HepG2 (cell line): ENCODE measurements around the gene NKAIN4. TPM values are rescaled to one million over a fixed set of nuclear protein-coding genes. Genes with fewer than 3 reads are reported as not detected.

Experiments
- CAMTA2 ChIP-seq: sonication (generic); formaldehyde crosslinking; IDR thresholded peaks from 2 replicates; pipeline ENCODE4 v1.4.0; 2020; ENCODE audit warnings: mild to moderate bottlenecking, missing genetic modification reagents, borderline replicate concordance
- DZIP1 ChIP-seq: sonication (generic); formaldehyde crosslinking; IDR thresholded peaks from 2 replicates; pipeline ENCODE4 v1.5.0; 2020; ENCODE audit warnings: mild to moderate bottlenecking, missing genetic modification reagents
- MAF1 ChIP-seq: sonication (generic); formaldehyde crosslinking; IDR thresholded peaks from 2 replicates; pipeline ENCODE4 v1.5.0; 2020; ENCODE audit warnings: missing genetic modification reagents, borderline replicate concordance
- MAFK ChIP-seq, 2 experiments: IDR thresholded peaks in 1 of 2; conservative IDR thresholded peaks in 1 of 2; 2 replicates each; pipeline ENCODE4 v1.6.1; 2011; ENCODE audit warnings: improper control_type of control experiment in 2 of 2, low read length in 2 of 2
- MTERF4 ChIP-seq: sonication (generic); formaldehyde crosslinking; IDR thresholded peaks from 2 replicates; pipeline ENCODE4 v1.8.0; 2023; ENCODE audit warnings: mild to moderate bottlenecking, missing genetic modification reagents
- MYNN ChIP-seq: sonication (generic); formaldehyde crosslinking; IDR thresholded peaks from 2 replicates; pipeline ENCODE4 v1.4.0; 2020; ENCODE audit warnings: mild to moderate bottlenecking, low read depth, missing genetic modification reagents
- RAD51 ChIP-seq: fragments of 450-650 bp; IDR thresholded peaks from 2 replicates; pipeline ENCODE4 v1.6.1; 2016; ENCODE audit warnings: borderline replicate concordance
- WIZ ChIP-seq: sonication (generic); formaldehyde crosslinking; IDR thresholded peaks from 2 replicates; pipeline ENCODE4 v1.5.1; 2020; ENCODE audit warnings: mild to moderate bottlenecking, missing genetic modification reagents
- ZBTB39 ChIP-seq: sonication (generic); formaldehyde crosslinking; IDR thresholded peaks from 2 replicates; pipeline ENCODE4 v1.5.0; 2020; ENCODE audit warnings: missing genetic modification reagents
- ZHX2 ChIP-seq, 2 experiments: sonication (generic) in 1 of 2; formaldehyde crosslinking in 1 of 2; IDR thresholded peaks; 2 replicates each; pipeline versions ENCODE4 v1.6.1 to v1.9.0; 2014 to 2022; ENCODE audit warnings: antibody characterized with exemption in 1 of 2, borderline replicate concordance in 1 of 2, inconsistent platforms in 1 of 2, low read depth in 1 of 2, missing genetic modification reagents in 1 of 2
- ZNF501 ChIP-seq: sonication (generic); formaldehyde crosslinking; IDR thresholded peaks from 2 replicates; pipeline ENCODE4 v1.5.1; 2020; ENCODE audit warnings: mild to moderate bottlenecking, moderate library complexity, missing genetic modification reagents
- ZNF557 ChIP-seq: sonication (generic); formaldehyde crosslinking; IDR thresholded peaks from 2 replicates; pipeline ENCODE4 v1.4.0; 2020; ENCODE audit warnings: missing genetic modification reagents
- ZNF766 ChIP-seq: sonication (generic); formaldehyde crosslinking; IDR thresholded peaks from 2 replicates; pipeline ENCODE4 v1.5.0; 2020; ENCODE audit warnings: missing genetic modification reagents, borderline replicate concordance
- polyA plus RNA-seq, 8 experiments: library from polyadenylated mRNA; depleted of rRNA in 3 of 8; stranded (reverse) in 7 of 8; unstranded in 1 of 8; fragments of >200 nt; fragmentation: Illumina TruSeq in 4 of 8; extraction: Trizol in 4 of 8; gene quantifications; 2 replicates each; pipeline versions ENCODE4 v1.2.1 to v1.2.3, GENCODE V29; 2011 to 2016; ENCODE audit warnings: low read depth in 4 of 8, missing spikeins in 1 of 8, mixed read lengths in 1 of 8; ENCODE audit not compliant: insufficient read depth in 1 of 8
- total RNA-seq, 5 experiments: library from RNA; depleted of rRNA; stranded (reverse); fragments of >200 nt; fragmentation: Illumina TruSeq; extraction: Trizol; gene quantifications; 2 replicates each; pipeline ENCODE4 v1.2.3, GENCODE V29; 2016; ENCODE audit warnings: low read depth in 1 of 5

Gene NKAIN4
- total and polyA plus RNA-seq, 2 of the 13 experiments (the other 11 are each of a cell fraction or from before 2014, with no cell fraction given) = not detected

- TF ChIP-seq ZNF501 (CRISPR knock-in tag) (peak; percentile 47; the same call in 1 of the 2 replicates), ZNF557 (CRISPR knock-in tag) (no peak), MTERF4 (CRISPR knock-in tag) (no peak), ZNF766 (CRISPR knock-in tag) (0 out of 2 replicates have a peak, but pooled peaks have one; percentile 21), MAFK (conservative IDR thresholded peaks at IDR 0.05 in 1 of 2, IDR thresholded peaks at IDR 0.05 in 1 of 2; ENCODE audit: low read length in 2 of 2) (no peak), DZIP1 (CRISPR knock-in tag) (0 out of 2 replicates have a peak, but pooled peaks have one; percentile 25), WIZ (no peak), CAMTA2 (no peak), RAD51 (no peak), ZBTB39 (no peak), ZHX2 (IDR thresholded peaks at IDR 0.05; ENCODE audit: low read depth) (no peak), ZHX2 (CRISPR knock-in tag; IDR thresholded peaks at IDR 0.05; ENCODE audit: borderline replicate concordance) (no peak), MYNN (no peak), MAF1 (CRISPR knock-in tag) (no peak)
Observed at GRCh38 chr20:63235399-63235983, 18.8 kb downstream of the NKAIN4 start, which contains the start of gene BIRC7 (continued).
